HepG2 (cell line): Measurements from ENCODE around the gene GJB1. TPM values are rescaled to one million over a fixed set of nuclear protein-coding genes. Genes with fewer than 3 reads are reported as not detected.

Experiments used
- HNRNPLL ChIP-seq: fragments of 200-400 bp; formaldehyde crosslinking; IDR thresholded peaks from 2 replicates; pipeline ENCODE4 v1.6.1; 2017; ENCODE audit warnings: mild to moderate bottlenecking, low read depth, low read length; ENCODE audit not compliant: poor library complexity, severe bottlenecking
- MAFK ChIP-seq, 2 experiments: IDR thresholded peaks in 1 of 2; conservative IDR thresholded peaks in 1 of 2; 2 replicates each; pipeline ENCODE4 v1.6.1; 2011; ENCODE audit warnings: improper control_type of control experiment in 2 of 2, low read length in 2 of 2
- PATZ1 ChIP-seq: sonication (generic); formaldehyde crosslinking; IDR thresholded peaks from 2 replicates; pipeline ENCODE4 v1.4.0; 2020; ENCODE audit warnings: missing genetic modification reagents
- POLR2A ChIP-seq, 2 experiments: IDR thresholded peaks; 2 replicates each; pipeline ENCODE4 v1.6.1; 2011; ENCODE audit warnings: low read depth in 2 of 2, low read length in 2 of 2, mild to moderate bottlenecking in 1 of 2, moderate library complexity in 1 of 2; ENCODE audit not compliant: insufficient read depth in 1 of 2
- RARA ChIP-seq: IDR thresholded peaks from 2 replicates; pipeline ENCODE4 v1.6.1; 2016; ENCODE audit warnings: missing genetic modification reagents, missing compliant biosample characterization
- ZFP36 ChIP-seq: fragments of 150-350 bp; IDR thresholded peaks from 2 replicates; pipeline ENCODE4 v1.6.1; 2018; ENCODE audit warnings: borderline replicate concordance, low read length, low read depth; ENCODE audit not compliant: partially characterized antibody
- ZNF138 ChIP-seq: sonication (generic); formaldehyde crosslinking; IDR thresholded peaks from 2 replicates; pipeline ENCODE4 v1.5.0; 2020; ENCODE audit warnings: mild to moderate bottlenecking, low read depth, missing genetic modification reagents
- ZNF30 ChIP-seq: sonication (generic); formaldehyde crosslinking; IDR thresholded peaks from 2 replicates; pipeline ENCODE4 v1.5.0; 2020; ENCODE audit warnings: mild to moderate bottlenecking, missing genetic modification reagents
- ZNF512B ChIP-seq: sonication (generic); formaldehyde crosslinking; IDR thresholded peaks from 2 replicates; pipeline ENCODE4 v1.5.1; 2020; ENCODE audit warnings: missing genetic modification reagents, mild to moderate bottlenecking, borderline replicate concordance
- polyA plus RNA-seq, 8 experiments: library from polyadenylated mRNA; depleted of rRNA in 3 of 8; stranded (reverse) in 7 of 8; unstranded in 1 of 8; fragments of >200 nt; fragmentation: Illumina TruSeq in 4 of 8; extraction: Trizol in 4 of 8; gene quantifications; 2 replicates each; pipeline versions ENCODE4 v1.2.1 to v1.2.3, GENCODE V29; 2011 to 2016; ENCODE audit warnings: low read depth in 4 of 8, missing spikeins in 1 of 8, mixed read lengths in 1 of 8; ENCODE audit not compliant: insufficient read depth in 1 of 8
- total RNA-seq, 5 experiments: library from RNA; depleted of rRNA; stranded (reverse); fragments of >200 nt; fragmentation: Illumina TruSeq; extraction: Trizol; gene quantifications; 2 replicates each; pipeline ENCODE4 v1.2.3, GENCODE V29; 2016; ENCODE audit warnings: low read depth in 1 of 5

Gene GJB1
- total and polyA plus RNA-seq, 2 of the 13 experiments (the other 11 are each of a cell fraction or from before 2014, with no cell fraction given) = 111 to 161 TPM

DNA sequence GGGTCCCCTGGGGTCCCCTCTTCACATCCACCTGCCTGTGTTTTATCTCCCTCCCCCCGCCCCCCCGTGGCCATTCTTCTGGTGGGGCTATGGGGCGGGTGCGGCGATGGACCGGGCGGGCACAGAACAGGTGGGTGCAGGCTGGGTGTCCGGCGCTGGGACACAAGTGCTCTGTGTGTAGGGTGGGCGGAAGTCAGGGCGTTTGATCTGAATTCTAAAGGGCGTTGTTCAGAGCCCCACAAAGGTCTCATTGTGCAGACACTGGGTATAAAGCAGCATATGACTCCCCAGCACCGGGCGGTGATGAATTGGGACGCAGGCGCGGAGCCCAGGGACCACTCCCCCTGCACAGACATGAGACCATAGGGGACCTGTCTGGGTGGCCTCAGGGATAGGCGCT is at the start of gene GJB1 (continued):
- TF ChIP-seq RARA (CRISPR knock-in tag) = no peak
- TF ChIP-seq ZNF512B (CRISPR knock-in tag) = no peak
- no peak for TF ChIP-seq ZNF30 (CRISPR knock-in tag)
- peak; percentile 44 for TF ChIP-seq PATZ1 (CRISPR knock-in tag)
- TF ChIP-seq ZNF138 (CRISPR knock-in tag) = no peak
- TF ChIP-seq ZFP36 = no peak
- 0 out of 4 replicates have a peak, but pooled peaks of 1 of the 2 experiments have one; percentile 29 for TF ChIP-seq POLR2A (IDR thresholded peaks at IDR 0.05; ENCODE audit: insufficient read depth in 1 of 2, low read depth in 2 of 2, low read length in 2 of 2)
- peak; percentile 25 for TF ChIP-seq HNRNPLL
- TF ChIP-seq MAFK (conservative IDR thresholded peaks at IDR 0.05 in 1 of 2, IDR thresholded peaks at IDR 0.05 in 1 of 2; ENCODE audit: low read length in 2 of 2) = no peak
